Thyroid gland (tissue), 4 donors: ENCODE data around the gene TP53BP2. TPM values are rescaled to one million over a fixed set of nuclear protein-coding genes. Genes with fewer than 3 reads are reported as not detected.
"Not testable (repeated sequence)": the region's sequence is repeated elsewhere in the genome, so short reads cannot be mapped to it uniquely, and the experiment has no call there.

ENCODE experiments used
- DNase-seq, 2 donors: peaks; one replicate each; pipeline ENCODE4 v3.0.0-alpha.2; 2019
- H3K27ac ChIP-seq, 3 donors: fragments of 200-600 bp; sonication (generic); 1 replicate in 2 of 3; 2 replicates in 1 of 3; pipeline ENCODE4 v1.5.1; 2016 to 2019; ENCODE audit warnings: mild to moderate bottlenecking in 1 of 3, moderate library complexity in 1 of 3
- H3K27me3 ChIP-seq: fragments of 200-600 bp; sonication (generic); one replicate; pipeline ENCODE4 v1.5.1; 2019
- H3K36me3 ChIP-seq, 2 donors: fragments of 200-600 bp; sonication (generic); one replicate each; pipeline ENCODE4 v1.5.1; 2016 to 2019
- H3K4me1 ChIP-seq, 2 donors: fragments of 200-600 bp; sonication (generic); one replicate each; pipeline ENCODE4 v1.5.1; 2017 to 2019
- H3K4me3 ChIP-seq, 3 donors: fragments of 200-600 bp; sonication (generic); replicated peaks in 1 of 3; 1 replicate in 2 of 3; 2 replicates in 1 of 3; pipeline ENCODE4 v1.5.1; 2016; ENCODE audit warnings: mild to moderate bottlenecking in 1 of 3
- H3K9me3 ChIP-seq: fragments of 200-600 bp; sonication (generic); one replicate; pipeline ENCODE4 v1.5.1; 2017
- POLR2A ChIP-seq, 2 donors: fragments of 450-650 bp; IDR thresholded peaks; one replicate each; pipeline ENCODE4 v1.6.1; 2017; ENCODE audit warnings: antibody characterized with exemption in 2 of 2, mild to moderate bottlenecking in 2 of 2, moderate library complexity in 1 of 2
- WGBS, 2 donors: methylation state at CpG; one replicate each; pipeline ENCODE4 v1.1.5; 2017; 5-methylcytosine and 5-hydroxymethylcytosine counted together
- intact Hi-C: fragments of 100-400 bp; cut with DNase I; formaldehyde crosslinking; loops from one replicate; pipeline ENCODE4 v1.15.1; 2023
- total RNA-seq, 4 donors: library from RNA; depleted of rRNA; stranded (reverse); fragments of >200 nt; gene quantifications; one replicate each; pipeline ENCODE4 v1.2.3, GENCODE V29; 2016
- TF ChIP-seq, protein P1 (sequence below), 6 experiments: fragments of 200-600 bp in 3 of 6; fragments of 450-650 bp in 3 of 6; sonication (generic) in 3 of 6; IDR thresholded peaks; one replicate each; pipeline ENCODE4 v1.5.1; 2016 to 2019; ENCODE audit warnings: antibody characterized with exemption in 6 of 6, mild to moderate bottlenecking in 2 of 6, inconsistent platforms in 1 of 6, moderate library complexity in 1 of 6

TP53BP2 gene
- total RNA-seq, 4 donors from 2014 or later = 58.2 to 98.0 (median 76.1) TPM

DNA sequence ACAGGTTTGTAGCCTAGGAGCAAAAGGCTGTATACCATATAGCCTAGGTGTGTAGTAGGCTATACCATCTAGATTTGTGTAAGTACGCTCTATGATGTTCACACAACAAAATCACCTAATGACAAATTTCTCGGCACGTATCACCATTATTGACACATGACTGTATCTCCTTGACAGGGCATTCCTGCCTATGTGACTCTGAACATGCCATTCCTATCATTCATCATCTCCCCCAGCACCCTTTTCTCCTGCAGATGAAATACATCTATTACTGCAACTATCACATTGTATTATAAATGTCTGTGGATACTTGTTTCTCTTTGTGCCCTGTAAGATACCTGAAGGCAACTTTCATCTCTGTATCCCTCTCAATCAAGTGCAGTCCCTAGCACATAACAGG is 29.9 kb downstream of the TP53BP2 start:
- TF ChIP-seq POLR2A (IDR thresholded peaks at IDR 0.05) = no peak
- TF ChIP-seq, protein P1, sequence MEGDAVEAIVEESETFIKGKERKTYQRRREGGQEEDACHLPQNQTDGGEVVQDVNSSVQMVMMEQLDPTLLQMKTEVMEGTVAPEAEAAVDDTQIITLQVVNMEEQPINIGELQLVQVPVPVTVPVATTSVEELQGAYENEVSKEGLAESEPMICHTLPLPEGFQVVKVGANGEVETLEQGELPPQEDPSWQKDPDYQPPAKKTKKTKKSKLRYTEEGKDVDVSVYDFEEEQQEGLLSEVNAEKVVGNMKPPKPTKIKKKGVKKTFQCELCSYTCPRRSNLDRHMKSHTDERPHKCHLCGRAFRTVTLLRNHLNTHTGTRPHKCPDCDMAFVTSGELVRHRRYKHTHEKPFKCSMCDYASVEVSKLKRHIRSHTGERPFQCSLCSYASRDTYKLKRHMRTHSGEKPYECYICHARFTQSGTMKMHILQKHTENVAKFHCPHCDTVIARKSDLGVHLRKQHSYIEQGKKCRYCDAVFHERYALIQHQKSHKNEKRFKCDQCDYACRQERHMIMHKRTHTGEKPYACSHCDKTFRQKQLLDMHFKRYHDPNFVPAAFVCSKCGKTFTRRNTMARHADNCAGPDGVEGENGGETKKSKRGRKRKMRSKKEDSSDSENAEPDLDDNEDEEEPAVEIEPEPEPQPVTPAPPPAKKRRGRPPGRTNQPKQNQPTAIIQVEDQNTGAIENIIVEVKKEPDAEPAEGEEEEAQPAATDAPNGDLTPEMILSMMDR (IDR thresholded peaks at IDR 0.05) = no peak
- peaks cover 0 to 12% of the 10 kb centered on the region in 2 donors for H3K36me3 ChIP-seq
- 91 to 92% methylated on average over 3 of the region's 3 CpGs for WGBS, 2 donors
- H3K9me3 ChIP-seq = no peaks in the 10 kb centered on the region
- H3K27me3 ChIP-seq = no peaks in the 10 kb centered on the region
- peaks cover 14 to 16% of the 10 kb centered on the region in 2 donors for H3K4me1 ChIP-seq
- intact Hi-C loops = no loop called here
- no peak for DNase-seq
- no peak overlapping the region for H3K4me3 ChIP-seq
- no peak overlapping the region for H3K27ac ChIP-seq

DNA sequence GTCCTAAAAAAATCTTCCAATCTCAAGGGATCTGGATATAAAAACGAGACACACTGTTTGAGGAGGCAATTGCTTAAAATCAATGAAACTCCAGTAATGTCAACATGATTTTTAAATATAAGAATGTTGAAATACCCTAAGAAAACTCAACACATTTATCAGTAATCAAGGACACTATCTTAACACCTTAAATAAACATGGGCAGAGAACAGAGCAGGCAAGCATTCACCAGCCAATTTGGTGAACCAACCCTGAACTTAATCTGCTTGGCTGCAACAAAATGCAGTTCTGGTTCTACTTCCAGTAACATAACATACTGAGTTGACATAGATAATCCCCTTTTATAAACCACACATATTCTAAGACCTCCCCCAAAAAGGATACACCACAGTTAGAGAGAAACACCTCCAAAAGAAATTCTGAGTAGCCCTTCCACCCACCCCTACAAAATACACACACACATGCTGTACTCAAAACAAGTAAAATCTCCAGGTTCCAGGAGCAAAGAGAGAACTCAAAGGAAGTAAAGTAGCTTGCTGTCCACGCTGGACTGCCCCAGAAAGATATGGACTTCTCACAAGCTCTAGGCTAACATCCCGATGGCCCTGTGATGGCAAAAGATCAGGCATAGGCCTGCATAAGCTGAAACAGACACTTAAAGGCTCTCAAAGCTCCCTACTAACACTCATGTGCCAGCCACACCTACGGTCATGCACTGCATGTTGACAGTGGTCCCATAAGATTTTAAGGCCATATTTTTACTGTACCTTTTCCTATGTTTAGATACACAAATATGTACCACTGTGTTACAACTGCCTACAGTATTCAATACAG is 30.5 kb downstream of the TP53BP2 start:
- 36 to 48% methylated on average over 4 of the region's 4 CpGs for WGBS, 2 donors
- Histone ChIP-seq H3K4me3 (no peak overlapping the region), H3K4me1 (peaks cover 14 to 16% of the 10 kb centered on the region in 2 donors), H3K27ac (no peak overlapping the region), H3K27me3 (no peaks in the 10 kb centered on the region), H3K9me3 (no peaks in the 10 kb centered on the region), H3K36me3 (peaks cover 0 to 12% of the 10 kb centered on the region in 2 donors)
- peak; percentile 14 to 20 for DNase-seq
- intact Hi-C loops = no loop called here
- TF ChIP-seq POLR2A (IDR thresholded peaks at IDR 0.05) = no peak
- TF ChIP-seq, protein P1 (IDR thresholded peaks at IDR 0.05) = no peak

DNA sequence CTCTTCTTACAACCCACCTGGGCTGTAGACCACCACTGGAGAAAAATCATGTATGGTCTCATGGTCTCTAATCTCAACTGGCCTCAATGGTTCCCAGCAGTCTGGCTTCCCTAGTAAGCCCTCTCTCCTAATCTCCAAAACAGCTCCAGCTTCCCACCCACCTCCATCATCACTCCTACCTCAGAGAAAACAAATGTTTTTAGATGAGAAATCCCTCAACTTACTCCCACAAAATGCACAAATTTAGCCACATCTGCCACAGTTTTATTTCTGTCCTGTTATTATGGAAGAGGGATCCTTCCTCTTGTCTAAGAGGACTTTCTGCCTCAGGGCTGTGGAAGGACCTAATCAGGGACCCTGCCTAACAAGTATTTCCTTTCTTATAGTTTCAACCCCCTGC is 32.1 kb downstream of the TP53BP2 start:
- Histone ChIP-seq H3K27me3 (no peaks in the 10 kb centered on the region), H3K4me3 (no peak overlapping the region), H3K27ac (no peak overlapping the region), H3K9me3 (no peaks in the 10 kb centered on the region), H3K4me1 (peaks cover 14 to 16% of the 10 kb centered on the region in 2 donors), H3K36me3 (peaks cover 7 to 17% of the 10 kb centered on the region in 2 donors)
- TF ChIP-seq, protein P1 (IDR thresholded peaks at IDR 0.05) = no peak
- no peak for TF ChIP-seq POLR2A (IDR thresholded peaks at IDR 0.05)
- intact Hi-C loops = no loop called here
- DNase-seq = no peak

DNA sequence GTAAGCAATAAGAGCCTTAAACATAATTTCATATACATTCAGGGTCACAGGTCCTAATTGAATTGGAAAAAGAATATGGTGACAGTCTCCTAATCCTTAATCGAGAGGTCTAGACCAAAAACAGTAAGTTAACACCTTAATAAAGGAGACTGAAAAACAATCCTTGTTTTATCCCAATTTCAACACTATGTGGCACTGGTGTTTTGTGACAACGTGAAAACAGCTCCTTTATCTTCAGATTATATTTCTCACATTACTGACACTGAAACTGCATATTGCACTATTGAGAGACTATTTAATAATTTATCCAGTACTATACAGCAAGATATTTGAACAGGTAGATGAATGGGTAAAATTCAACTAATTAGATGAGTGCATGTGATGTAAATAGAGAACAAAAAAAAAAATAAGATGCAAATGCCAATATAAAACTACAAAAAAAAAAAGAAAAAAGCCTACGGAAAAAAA is 34.1 kb downstream of the TP53BP2 start:
- Histone ChIP-seq H3K4me1 (peaks cover 14 to 16% of the 10 kb centered on the region in 2 donors), H3K9me3 (no peaks in the 10 kb centered on the region), H3K4me3 (no peak overlapping the region), H3K36me3 (peaks cover 7 to 20% of the 10 kb centered on the region in 2 donors), H3K27me3 (no peaks in the 10 kb centered on the region), H3K27ac (no peak overlapping the region)
- intact Hi-C loops = no loop called here
- DNase-seq = no peak
- TF ChIP-seq, protein P1 (IDR thresholded peaks at IDR 0.05) = peak in 5 of 6 experiments; percentile 23 to 74 (median 61)
- no peak for TF ChIP-seq POLR2A (IDR thresholded peaks at IDR 0.05)
- WGBS, 2 donors = 54 to 58% methylated on average over 3 of the region's 3 CpGs

DNA sequence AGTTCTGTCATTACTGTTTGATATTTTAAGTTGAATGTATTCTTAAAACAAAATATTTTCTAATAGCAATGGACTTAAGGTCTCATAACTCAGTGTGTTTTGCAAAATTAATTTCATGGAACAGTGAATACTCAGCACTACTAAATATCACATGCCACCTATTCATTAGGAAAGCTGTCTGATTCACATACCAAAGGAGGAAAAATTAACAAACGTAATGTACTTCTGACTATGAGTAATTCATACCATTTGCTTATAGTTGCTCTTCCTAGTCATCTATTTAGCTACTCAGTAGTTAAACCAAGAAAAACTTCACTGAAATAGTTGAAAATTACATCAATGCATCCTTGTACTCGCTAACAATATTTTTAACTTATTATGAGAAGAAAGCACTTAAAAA is 35.2 kb downstream of the TP53BP2 start:
- no peak overlapping the region for H3K27ac ChIP-seq
- peaks cover 16 to 28% of the 10 kb centered on the region in 2 donors for H3K36me3 ChIP-seq
- WGBS, 2 donors = 88 to 90% methylated on average over 2 of the region's 2 CpGs
- no peak for DNase-seq
- TF ChIP-seq POLR2A (IDR thresholded peaks at IDR 0.05) = no peak
- TF ChIP-seq, protein P1 (IDR thresholded peaks at IDR 0.05) = no peak
- H3K4me3 ChIP-seq = no peak overlapping the region
- intact Hi-C loops = no loop called here
- no peaks in the 10 kb centered on the region for H3K27me3 ChIP-seq
- no peaks in the 10 kb centered on the region for H3K9me3 ChIP-seq
- peaks cover 7 to 8% of the 10 kb centered on the region in 2 donors for H3K4me1 ChIP-seq

DNA sequence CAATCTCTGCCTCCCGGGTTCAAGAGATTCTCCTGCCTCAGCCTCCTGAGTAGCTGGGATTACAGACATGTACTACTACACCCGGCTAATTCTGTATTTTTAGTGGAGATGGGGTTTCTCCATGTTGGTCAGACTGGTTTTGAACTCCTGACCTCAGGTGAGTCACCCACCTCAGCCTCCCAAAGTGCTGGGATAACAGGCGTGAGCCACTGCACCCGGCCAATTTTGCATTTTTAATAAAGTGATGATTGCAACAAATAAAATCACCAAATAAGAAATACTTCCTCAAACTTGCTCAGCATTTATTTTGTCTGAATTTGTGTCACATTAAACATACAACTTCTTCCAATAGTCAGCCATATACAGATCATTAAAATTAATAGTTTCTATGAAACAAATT is 35.8 kb downstream of the TP53BP2 start:
- H3K27ac ChIP-seq, DNase-seq, H3K9me3 ChIP-seq, H3K27me3 ChIP-seq, H3K4me1 ChIP-seq, H3K4me3 ChIP-seq, intact Hi-C loops: not testable (repeated sequence)
- H3K36me3 ChIP-seq = peaks cover 16 to 28% of the 10 kb centered on the region in 2 donors
- WGBS, 2 donors = 86 to 93% methylated on average over 4 of the region's 4 CpGs
